GM10248 (cell line): ENCODE measurements around the gene GATA2.

Source experiments
- CTCF ChIA-PET: fragments of 300-600 bp; sonication (Branson Sonifier 250); formaldehyde crosslinking; extraction: SDS; loops from one replicate; lab custom pipeline; 2021; ENCODE audit warnings: antibody characterized with exemption; lab: Yijun Ruan, JAX
- POLR2A ChIA-PET: fragments of 350-650 bp; sonication (Branson Sonifier 250); formaldehyde crosslinking; extraction: SDS; loops from one replicate; lab custom pipeline; 2020; ENCODE audit warnings: antibody characterized with exemption; lab: Yijun Ruan, JAX
- DNase-seq: peaks from one replicate; pipeline ENCODE4 v3.0.0; 2012; ENCODE audit errors: extremely low spot score
- TF ChIP-seq, protein P1 (sequence below): IDR thresholded peaks from 2 replicates; pipeline ENCODE4 v1.5.1; 2012; ENCODE audit warnings: mild to moderate bottlenecking, low read depth; ENCODE audit errors: extremely low read depth, missing control alignments, control extremely low read depth

GATA2 gene

DNA sequence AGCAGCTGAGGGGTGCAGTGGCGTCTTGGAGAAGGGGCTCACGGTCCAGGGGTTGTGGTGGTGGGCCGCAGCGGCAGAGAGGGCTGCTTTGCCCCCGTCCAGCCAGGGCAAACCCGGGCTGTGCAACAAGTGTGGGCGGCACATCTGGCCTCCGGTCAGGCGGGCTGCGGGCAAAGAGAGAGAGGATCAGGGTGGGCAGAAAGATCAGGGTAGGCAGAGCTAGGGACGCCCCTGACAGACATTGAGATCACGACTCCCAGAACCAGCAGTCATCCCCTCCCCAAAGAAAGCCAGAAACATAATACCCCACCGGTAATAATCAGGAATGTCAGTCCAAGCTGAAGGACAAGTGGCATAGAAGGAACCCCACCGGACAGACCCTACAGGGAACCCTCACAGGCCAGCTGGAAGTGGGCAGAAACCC lies 6.8 kb downstream of the GATA2 start:
- DNase-seq, result no peak
- CTCF ChIA-PET, result interaction anchor here (0.9 to 1.4 kb wide), 4 partner anchors 11 to 391 kb away, joined by 3 to 5 read pairs (median 4); no protein-coding TSS in a partner anchor
- TF ChIP-seq, protein P1, sequence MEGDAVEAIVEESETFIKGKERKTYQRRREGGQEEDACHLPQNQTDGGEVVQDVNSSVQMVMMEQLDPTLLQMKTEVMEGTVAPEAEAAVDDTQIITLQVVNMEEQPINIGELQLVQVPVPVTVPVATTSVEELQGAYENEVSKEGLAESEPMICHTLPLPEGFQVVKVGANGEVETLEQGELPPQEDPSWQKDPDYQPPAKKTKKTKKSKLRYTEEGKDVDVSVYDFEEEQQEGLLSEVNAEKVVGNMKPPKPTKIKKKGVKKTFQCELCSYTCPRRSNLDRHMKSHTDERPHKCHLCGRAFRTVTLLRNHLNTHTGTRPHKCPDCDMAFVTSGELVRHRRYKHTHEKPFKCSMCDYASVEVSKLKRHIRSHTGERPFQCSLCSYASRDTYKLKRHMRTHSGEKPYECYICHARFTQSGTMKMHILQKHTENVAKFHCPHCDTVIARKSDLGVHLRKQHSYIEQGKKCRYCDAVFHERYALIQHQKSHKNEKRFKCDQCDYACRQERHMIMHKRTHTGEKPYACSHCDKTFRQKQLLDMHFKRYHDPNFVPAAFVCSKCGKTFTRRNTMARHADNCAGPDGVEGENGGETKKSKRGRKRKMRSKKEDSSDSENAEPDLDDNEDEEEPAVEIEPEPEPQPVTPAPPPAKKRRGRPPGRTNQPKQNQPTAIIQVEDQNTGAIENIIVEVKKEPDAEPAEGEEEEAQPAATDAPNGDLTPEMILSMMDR, result no peak
- POLR2A ChIA-PET, result no interaction called here

- POLR2A ChIA-PET, result no interaction called here
- CTCF ChIA-PET, result interaction anchor here (0.9 to 1.4 kb wide), 4 partner anchors 11 to 390 kb away, joined by 3 to 5 read pairs (median 4); no protein-coding TSS in a partner anchor
- TF ChIP-seq, protein P1, result no peak
- DNase-seq, result no peak
Measured at GRCh38 chr3:128485282-128486204, 7.5 kb downstream of the GATA2 start.

DNA sequence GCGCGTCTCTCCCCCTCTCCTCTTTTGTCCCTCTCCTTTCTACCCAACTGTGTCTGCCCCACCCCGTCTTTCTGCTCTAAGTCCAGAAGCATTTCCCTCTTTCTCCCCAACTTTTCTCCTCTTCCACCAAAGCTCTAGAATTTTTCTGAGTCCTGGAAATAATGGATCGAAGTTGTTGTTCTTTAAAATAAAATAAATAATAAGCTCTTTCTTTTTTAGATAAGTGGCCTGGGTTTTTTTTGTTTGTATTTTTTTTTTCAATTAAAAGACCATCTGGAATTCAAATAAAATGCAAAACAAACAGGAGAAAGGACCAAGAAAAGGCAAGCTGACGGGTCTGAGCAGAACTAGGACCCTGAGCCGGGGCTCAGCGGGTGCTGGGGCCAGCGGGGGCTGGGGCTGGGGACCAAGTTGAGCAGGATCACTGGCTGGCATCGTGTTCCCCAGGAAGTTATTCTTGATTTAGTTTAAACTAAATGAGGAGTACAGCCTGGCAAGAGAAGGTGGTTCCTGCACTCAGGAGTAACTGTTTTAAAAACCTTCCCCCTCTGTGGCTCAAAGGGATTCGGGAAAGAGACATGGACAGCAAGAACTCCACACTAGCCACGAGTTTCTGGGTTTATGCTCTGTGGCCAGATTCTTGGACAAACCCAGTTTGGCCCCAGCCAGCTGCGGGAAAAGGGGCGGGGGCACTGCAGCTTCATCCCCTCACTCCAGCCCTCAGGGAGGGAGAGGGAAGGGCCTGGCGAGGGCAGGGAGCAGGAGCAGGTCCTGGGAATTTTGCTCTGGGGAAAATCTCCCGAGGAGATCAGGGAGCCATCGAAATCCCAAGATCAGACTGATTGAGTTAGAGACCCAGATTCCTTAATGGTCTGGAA lies 8.4 kb downstream of the GATA2 start:
- POLR2A ChIA-PET, result no interaction called here
- CTCF ChIA-PET, result interaction anchor here (1.4 kb wide), 1 partner anchor 389 kb away, joined by 3 read pairs; no protein-coding TSS in a partner anchor
- no peak for DNase-seq
- TF ChIP-seq, protein P1, result no peak

- CTCF ChIA-PET, result interaction anchor here (0.8 to 1.9 kb wide), 2 partner anchors 15 to 125 kb away, joined by 3 to 5 read pairs; no protein-coding TSS in a partner anchor
- POLR2A ChIA-PET, result no interaction called here
- DNase-seq, result no peak
- TF ChIP-seq, protein P1, result no peak
Measured at GRCh38 chr3:128483657-128484403, 9.2 kb downstream of the GATA2 start.

DNA sequence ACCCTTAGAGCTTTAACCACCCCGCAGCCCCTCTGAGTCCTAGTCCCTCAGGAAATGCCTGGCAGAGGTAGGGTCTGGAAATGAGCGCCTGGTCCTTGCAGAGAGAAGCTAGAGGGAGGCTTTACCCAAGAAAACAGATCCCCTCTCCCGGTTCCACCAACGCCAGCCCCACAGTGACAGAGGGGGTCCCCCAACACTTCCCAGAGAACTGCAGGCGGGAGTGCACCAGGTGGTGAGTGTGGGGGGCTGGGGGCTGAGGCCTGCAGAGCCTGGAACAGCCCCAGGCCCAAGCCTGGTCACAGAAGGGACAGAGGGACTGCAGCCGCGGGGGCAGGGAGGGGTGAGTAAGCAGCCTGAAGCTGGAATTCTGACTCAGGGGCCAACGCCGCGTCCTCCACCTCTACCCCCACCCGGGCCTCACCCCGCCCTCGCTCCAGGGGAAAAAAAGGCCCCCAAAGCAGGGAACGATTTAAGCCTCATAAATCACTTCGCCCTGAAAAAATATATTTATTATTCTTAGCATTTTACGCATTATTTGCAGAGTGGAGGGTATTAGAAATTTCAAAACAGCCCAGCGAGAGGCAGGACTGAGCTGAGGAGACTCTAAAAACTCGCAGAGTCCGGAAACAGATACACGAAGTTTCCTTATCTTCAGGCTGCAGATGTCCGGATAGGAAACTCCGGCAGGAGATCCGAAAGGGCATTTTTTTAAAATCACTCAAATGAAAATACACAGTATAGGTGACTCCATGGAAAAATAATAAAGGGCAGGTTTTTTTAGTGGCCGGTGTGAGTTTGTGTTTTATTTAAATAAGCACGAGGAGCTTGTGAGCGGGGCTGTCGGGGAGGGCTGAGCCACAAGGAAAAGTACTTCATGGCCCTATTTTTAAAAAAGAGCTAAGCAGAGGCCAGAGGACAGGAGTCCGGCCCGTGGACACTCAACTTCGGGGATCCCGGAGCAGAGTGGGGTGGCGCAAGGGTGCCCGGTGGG lies 10.0 kb downstream of the GATA2 start:
- DNase-seq, result no peak
- POLR2A ChIA-PET, result interaction anchor here (0.6 kb wide), 1 partner anchor 892 kb away, joined by 4 read pairs; the partner anchor contains the start of gene TPRA1
- CTCF ChIA-PET, result interaction anchor here (0.7 to 1.9 kb wide), 5 partner anchors 16 to 388 kb away, joined by 3 to 5 read pairs (median 3); no protein-coding TSS in a partner anchor
- TF ChIP-seq, protein P1, result no peak
